ENCODE data around the gene LCN9.
"Not testable (repeated sequence)": the region's sequence is repeated elsewhere in the genome, so short reads cannot be mapped to it uniquely, and the experiment has no call there.

The LCN9 gene

GRCh38 chr9:135648494-135649410 is 14.4 kb upstream of the LCN9 start:
- DNase-seq, result no peak

GRCh38 chr9:135649508-135649907 is 13.6 kb upstream of the LCN9 start:
- no peak for DNase-seq

- no peak for DNase-seq
Measured at GRCh38 chr9:135650408-135650807, 12.7 kb upstream of the LCN9 start.

- no peak for DNase-seq
Measured at GRCh38 chr9:135655317-135655716, 7.8 kb upstream of the LCN9 start.

GRCh38 chr9:135657416-135657815 is 5.7 kb upstream of the LCN9 start:
- DNase-seq, result no peak

- no peak for DNase-seq
Measured at GRCh38 chr9:135659252-135659651, 3.9 kb upstream of the LCN9 start.

GRCh38 chr9:135660407-135660806 is 2.7 kb upstream of the LCN9 start:
- DNase-seq, result no peak

- DNase-seq, result no peak
Measured at GRCh38 chr9:135661816-135662560, 1.1 kb upstream of the LCN9 start.

GRCh38 chr9:135663451-135663770 is 302 bp downstream of the LCN9 start:
- DNase-seq, result no peak

- no peak for DNase-seq
Measured at GRCh38 chr9:135663857-135664256, 748 bp downstream of the LCN9 start.

GRCh38 chr9:135664266-135664665 is 1.2 kb downstream of the LCN9 start:
- DNase-seq, result no peak

GRCh38 chr9:135664801-135665794 is 2.0 kb downstream of the LCN9 start:
- no peak for DNase-seq

- no peak for DNase-seq
Measured at GRCh38 chr9:135665795-135666189, 2.7 kb downstream of the LCN9 start.

GRCh38 chr9:135666534-135667462 is 3.7 kb downstream of the LCN9 start:
- DNase-seq, result no peak

- DNase-seq, result no peak
Measured at GRCh38 chr9:135667463-135668001, 4.4 kb downstream of the LCN9 start.

- not testable (repeated sequence) for DNase-seq
Measured at GRCh38 chr9:135669018-135669417, 5.9 kb downstream of the LCN9 start.

- DNase-seq, result no peak
Measured at GRCh38 chr9:135669616-135670285, 6.6 kb downstream of the LCN9 start.

GRCh38 chr9:135670721-135671590 is 7.8 kb downstream of the LCN9 start:
- DNase-seq, result no peak

- no peak for DNase-seq
Measured at GRCh38 chr9:135671591-135672041, 8.5 kb downstream of the LCN9 start.

- not testable (repeated sequence) for DNase-seq
Measured at GRCh38 chr9:135672786-135673185, 9.7 kb downstream of the LCN9 start.
